HepG2 (cell line): ENCODE data around the gene DMGDH. TPM values are rescaled to one million over a fixed set of nuclear protein-coding genes. Genes with fewer than 3 reads are reported as not detected.

Source experiments
- ATF4 ChIP-seq, 2 experiments: fragments of 450-650 bp in 1 of 2; sonication (generic) in 1 of 2; formaldehyde crosslinking; IDR thresholded peaks; 2 replicates each; pipeline versions ENCODE4 v1.5.0 to v1.8.0; 2020 to 2022; ENCODE audit warnings: mild to moderate bottlenecking in 1 of 2, missing genetic modification reagents in 1 of 2
- CHD2 ChIP-seq: IDR thresholded peaks from 2 replicates; pipeline ENCODE4 v1.6.1; 2011; ENCODE audit warnings: low read depth, low read length, improper control_type of control experiment
- E2F1 ChIP-seq: sonication (generic); formaldehyde crosslinking; IDR thresholded peaks from 2 replicates; pipeline ENCODE4 v1.5.0; 2020; ENCODE audit warnings: missing genetic modification reagents
- FIP1L1 ChIP-seq: fragments of 200-400 bp; formaldehyde crosslinking; IDR thresholded peaks from 2 replicates; pipeline ENCODE4 v1.6.1; 2018; ENCODE audit warnings: low read depth, mild to moderate bottlenecking, low read length, moderate library complexity, borderline replicate concordance; ENCODE audit not compliant: insufficient read depth
- GMEB2 ChIP-seq: IDR thresholded peaks from 2 replicates; pipeline ENCODE4 v1.6.1; 2016; ENCODE audit warnings: missing biosample characterization, missing genetic modification reagents, low read depth
- GPBP1L1 ChIP-seq: sonication (generic); formaldehyde crosslinking; IDR thresholded peaks from 2 replicates; pipeline ENCODE4 v1.5.0; 2020; ENCODE audit warnings: mild to moderate bottlenecking, missing genetic modification reagents
- HOXA3 ChIP-seq: sonication (generic); formaldehyde crosslinking; IDR thresholded peaks from 2 replicates; pipeline ENCODE4 v1.5.0; 2020; ENCODE audit warnings: missing genetic modification reagents
- MEF2D ChIP-seq: sonication (generic); formaldehyde crosslinking; IDR thresholded peaks from 2 replicates; pipeline ENCODE4 v1.5.1; 2020; ENCODE audit warnings: mild to moderate bottlenecking, missing genetic modification reagents
- RFXANK ChIP-seq: IDR thresholded peaks from 2 replicates; pipeline ENCODE4 v1.6.1; 2016
- ZBTB1 ChIP-seq: sonication (generic); formaldehyde crosslinking; IDR thresholded peaks from 2 replicates; pipeline ENCODE4 v1.4.0; 2020; ENCODE audit warnings: missing genetic modification reagents, borderline replicate concordance
- ZBTB42 ChIP-seq: sonication (generic); formaldehyde crosslinking; IDR thresholded peaks from 2 replicates; pipeline ENCODE4 v1.5.0; 2020; ENCODE audit warnings: mild to moderate bottlenecking, missing genetic modification reagents
- ZBTB46 ChIP-seq: sonication (generic); formaldehyde crosslinking; IDR thresholded peaks from 2 replicates; pipeline ENCODE4 v1.4.0; 2020; ENCODE audit warnings: mild to moderate bottlenecking, missing genetic modification reagents, borderline replicate concordance
- ZHX2 ChIP-seq, 2 experiments: sonication (generic) in 1 of 2; formaldehyde crosslinking in 1 of 2; IDR thresholded peaks; 2 replicates each; pipeline versions ENCODE4 v1.6.1 to v1.9.0; 2014 to 2022; ENCODE audit warnings: antibody characterized with exemption in 1 of 2, borderline replicate concordance in 1 of 2, inconsistent platforms in 1 of 2, low read depth in 1 of 2, missing genetic modification reagents in 1 of 2
- ZNF235 ChIP-seq: sonication (generic); formaldehyde crosslinking; IDR thresholded peaks from 2 replicates; pipeline ENCODE4 v1.8.1; 2023; ENCODE audit warnings: mild to moderate bottlenecking, missing genetic modification reagents, borderline replicate concordance
- ZNF619 ChIP-seq: sonication (generic); formaldehyde crosslinking; IDR thresholded peaks from 2 replicates; pipeline ENCODE4 v1.4.0; 2020; ENCODE audit warnings: mild to moderate bottlenecking, missing genetic modification reagents
- polyA plus RNA-seq, 8 experiments: library from polyadenylated mRNA; depleted of rRNA in 3 of 8; stranded (reverse) in 7 of 8; unstranded in 1 of 8; fragments of >200 nt; fragmentation: Illumina TruSeq in 4 of 8; extraction: Trizol in 4 of 8; gene quantifications; 2 replicates each; pipeline versions ENCODE4 v1.2.1 to v1.2.3, GENCODE V29; 2011 to 2016; ENCODE audit warnings: low read depth in 4 of 8, missing spikeins in 1 of 8, mixed read lengths in 1 of 8; ENCODE audit not compliant: insufficient read depth in 1 of 8
- total RNA-seq, 5 experiments: library from RNA; depleted of rRNA; stranded (reverse); fragments of >200 nt; fragmentation: Illumina TruSeq; extraction: Trizol; gene quantifications; 2 replicates each; pipeline ENCODE4 v1.2.3, GENCODE V29; 2016; ENCODE audit warnings: low read depth in 1 of 5

Gene DMGDH
- total and polyA plus RNA-seq, 2 of the 13 experiments (the other 11 are each of a cell fraction or from before 2014, with no cell fraction given) = 3.6 to 7.9 TPM

- TF ChIP-seq ZBTB46 (CRISPR knock-in tag) (no peak), GMEB2 (CRISPR knock-in tag) (no peak), RFXANK (no peak), E2F1 (peak; percentile 56; the same call in 1 of the 2 replicates), ZHX2 (IDR thresholded peaks at IDR 0.05; ENCODE audit: low read depth) (no peak), ZHX2 (CRISPR knock-in tag; IDR thresholded peaks at IDR 0.05; ENCODE audit: borderline replicate concordance) (peak; percentile 71; the same call in 1 of the 2 replicates), CHD2 (no peak; the same call in 1 of the 2 replicates), ZBTB42 (no peak), ZNF619 (CRISPR knock-in tag) (0 out of 2 replicates have a peak, but pooled peaks have one; percentile 28), HOXA3 (peak; percentile 93), ZBTB1 (CRISPR knock-in tag) (0 out of 2 replicates have a peak, but pooled peaks have one; percentile 74), ATF4 (CRISPR knock-in tag; IDR thresholded peaks at IDR 0.05) (peak in 1 of 2 experiments; percentile 95; a peak in 2 of 4 replicates), FIP1L1 (no peak), ZNF235 (CRISPR knock-in tag) (no peak), MEF2D (CRISPR knock-in tag) (peak; percentile 97), GPBP1L1 (CRISPR knock-in tag) (no peak)
Observed at GRCh38 chr5:78985725-78986223, 83.7 kb downstream of the DMGDH start (continued).
